ENCODE measurements around the gene CDKN2B-AS1.

The CDKN2B-AS1 gene

DNA sequence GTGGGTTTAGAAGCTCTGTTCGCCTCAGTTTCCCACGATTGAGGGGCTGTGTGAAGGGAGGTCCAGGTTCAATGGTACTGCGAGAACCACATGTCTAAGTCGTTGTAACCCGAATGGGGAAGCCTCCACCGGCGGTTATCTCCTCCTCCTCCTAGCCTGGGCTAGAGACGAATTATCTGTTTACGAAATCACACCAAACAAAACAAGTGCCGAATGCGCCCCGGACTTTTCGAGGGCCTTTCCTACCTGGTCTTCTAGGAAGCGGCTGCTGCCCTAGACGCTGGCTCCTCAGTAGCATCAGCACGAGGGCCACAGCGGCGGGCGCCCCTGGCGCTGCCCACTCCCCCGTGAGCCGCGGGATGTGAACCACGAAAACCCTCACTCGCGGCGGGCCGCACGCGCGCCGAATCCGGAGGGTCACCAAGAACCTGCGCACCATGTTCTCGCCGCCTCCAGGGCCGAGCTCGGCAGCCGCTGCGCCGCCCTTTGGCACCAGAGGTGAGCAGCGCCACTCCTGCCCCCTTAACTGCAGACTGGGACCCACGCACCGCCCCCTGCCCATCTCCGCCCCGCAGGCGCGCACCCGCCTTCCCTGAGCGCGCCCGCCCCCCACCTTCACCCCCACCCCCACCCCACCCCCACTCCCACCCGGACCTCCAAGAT is 567 bp upstream of the CDKN2B-AS1 start, which contains the start of gene CDKN2A (continued):
- no peak for TF ChIP-seq HOXD13 (CRISPR knock-in tag; IDR thresholded peaks at IDR 0.05; ENCODE audit: borderline replicate concordance)
- TF ChIP-seq SCRT1 (tag by site-specific recombination; IDR thresholded peaks at IDR 0.05; ENCODE audit: borderline replicate concordance): no peak
- TF ChIP-seq, protein P1, sequence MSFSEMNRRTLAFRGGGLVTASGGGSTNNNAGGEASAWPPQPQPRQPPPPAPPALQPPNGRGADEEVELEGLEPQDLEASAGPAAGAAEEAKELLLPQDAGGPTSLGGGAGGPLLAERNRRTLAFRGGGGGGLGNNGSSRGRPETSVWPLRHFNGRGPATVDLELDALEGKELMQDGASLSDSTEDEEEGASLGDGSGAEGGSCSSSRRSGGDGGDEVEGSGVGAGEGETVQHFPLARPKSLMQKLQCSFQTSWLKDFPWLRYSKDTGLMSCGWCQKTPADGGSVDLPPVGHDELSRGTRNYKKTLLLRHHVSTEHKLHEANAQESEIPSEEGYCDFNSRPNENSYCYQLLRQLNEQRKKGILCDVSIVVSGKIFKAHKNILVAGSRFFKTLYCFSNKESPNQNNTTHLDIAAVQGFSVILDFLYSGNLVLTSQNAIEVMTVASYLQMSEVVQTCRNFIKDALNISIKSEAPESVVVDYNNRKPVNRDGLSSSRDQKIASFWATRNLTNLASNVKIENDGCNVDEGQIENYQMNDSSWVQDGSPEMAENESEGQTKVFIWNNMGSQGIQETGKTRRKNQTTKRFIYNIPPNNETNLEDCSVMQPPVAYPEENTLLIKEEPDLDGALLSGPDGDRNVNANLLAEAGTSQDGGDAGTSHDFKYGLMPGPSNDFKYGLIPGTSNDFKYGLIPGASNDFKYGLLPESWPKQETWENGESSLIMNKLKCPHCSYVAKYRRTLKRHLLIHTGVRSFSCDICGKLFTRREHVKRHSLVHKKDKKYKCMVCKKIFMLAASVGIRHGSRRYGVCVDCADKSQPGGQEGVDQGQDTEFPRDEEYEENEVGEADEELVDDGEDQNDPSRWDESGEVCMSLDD (tag by site-specific recombination; IDR thresholded peaks at IDR 0.05): no peak; the same call in 1 of the 2 replicates
- TF ChIP-seq, protein P2, sequence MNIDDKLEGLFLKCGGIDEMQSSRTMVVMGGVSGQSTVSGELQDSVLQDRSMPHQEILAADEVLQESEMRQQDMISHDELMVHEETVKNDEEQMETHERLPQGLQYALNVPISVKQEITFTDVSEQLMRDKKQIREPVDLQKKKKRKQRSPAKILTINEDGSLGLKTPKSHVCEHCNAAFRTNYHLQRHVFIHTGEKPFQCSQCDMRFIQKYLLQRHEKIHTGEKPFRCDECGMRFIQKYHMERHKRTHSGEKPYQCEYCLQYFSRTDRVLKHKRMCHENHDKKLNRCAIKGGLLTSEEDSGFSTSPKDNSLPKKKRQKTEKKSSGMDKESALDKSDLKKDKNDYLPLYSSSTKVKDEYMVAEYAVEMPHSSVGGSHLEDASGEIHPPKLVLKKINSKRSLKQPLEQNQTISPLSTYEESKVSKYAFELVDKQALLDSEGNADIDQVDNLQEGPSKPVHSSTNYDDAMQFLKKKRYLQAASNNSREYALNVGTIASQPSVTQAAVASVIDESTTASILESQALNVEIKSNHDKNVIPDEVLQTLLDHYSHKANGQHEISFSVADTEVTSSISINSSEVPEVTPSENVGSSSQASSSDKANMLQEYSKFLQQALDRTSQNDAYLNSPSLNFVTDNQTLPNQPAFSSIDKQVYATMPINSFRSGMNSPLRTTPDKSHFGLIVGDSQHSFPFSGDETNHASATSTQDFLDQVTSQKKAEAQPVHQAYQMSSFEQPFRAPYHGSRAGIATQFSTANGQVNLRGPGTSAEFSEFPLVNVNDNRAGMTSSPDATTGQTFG (tag by site-specific recombination; IDR thresholded peaks at IDR 0.05; ENCODE audit: borderline replicate concordance): no peak
- TF ChIP-seq ZSCAN30 (tag by site-specific recombination; IDR thresholded peaks at IDR 0.05): 0 out of 2 replicates have a peak, but pooled peaks have one; percentile 15
- no peak for TF ChIP-seq ZNF394 (tag by site-specific recombination; IDR thresholded peaks at IDR 0.05; ENCODE audit: borderline replicate concordance)
- peak; percentile 31; the same call in 1 of the 2 replicates for TF ChIP-seq EGR2 (tag by site-specific recombination; IDR thresholded peaks at IDR 0.05; ENCODE audit: low read depth)
- TF ChIP-seq, protein P3, sequence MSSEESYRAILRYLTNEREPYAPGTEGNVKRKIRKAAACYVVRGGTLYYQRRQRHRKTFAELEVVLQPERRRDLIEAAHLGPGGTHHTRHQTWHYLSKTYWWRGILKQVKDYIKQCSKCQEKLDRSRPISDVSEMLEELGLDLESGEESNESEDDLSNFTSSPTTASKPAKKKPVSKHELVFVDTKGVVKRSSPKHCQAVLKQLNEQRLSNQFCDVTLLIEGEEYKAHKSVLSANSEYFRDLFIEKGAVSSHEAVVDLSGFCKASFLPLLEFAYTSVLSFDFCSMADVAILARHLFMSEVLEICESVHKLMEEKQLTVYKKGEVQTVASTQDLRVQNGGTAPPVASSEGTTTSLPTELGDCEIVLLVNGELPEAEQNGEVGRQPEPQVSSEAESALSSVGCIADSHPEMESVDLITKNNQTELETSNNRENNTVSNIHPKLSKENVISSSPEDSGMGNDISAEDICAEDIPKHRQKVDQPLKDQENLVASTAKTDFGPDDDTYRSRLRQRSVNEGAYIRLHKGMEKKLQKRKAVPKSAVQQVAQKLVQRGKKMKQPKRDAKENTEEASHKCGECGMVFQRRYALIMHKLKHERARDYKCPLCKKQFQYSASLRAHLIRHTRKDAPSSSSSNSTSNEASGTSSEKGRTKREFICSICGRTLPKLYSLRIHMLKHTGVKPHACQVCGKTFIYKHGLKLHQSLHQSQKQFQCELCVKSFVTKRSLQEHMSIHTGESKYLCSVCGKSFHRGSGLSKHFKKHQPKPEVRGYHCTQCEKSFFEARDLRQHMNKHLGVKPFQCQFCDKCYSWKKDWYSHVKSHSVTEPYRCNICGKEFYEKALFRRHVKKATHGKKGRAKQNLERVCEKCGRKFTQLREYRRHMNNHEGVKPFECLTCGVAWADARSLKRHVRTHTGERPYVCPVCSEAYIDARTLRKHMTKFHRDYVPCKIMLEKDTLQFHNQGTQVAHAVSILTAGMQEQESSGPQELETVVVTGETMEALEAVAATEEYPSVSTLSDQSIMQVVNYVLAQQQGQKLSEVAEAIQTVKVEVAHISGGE (tag by site-specific recombination; conservative IDR thresholded peaks at IDR 0.05; ENCODE audit: low read depth): 0 out of 2 replicates have a peak, but pooled peaks have one; percentile 10
- no peak for TF ChIP-seq ZNF600 (tag by site-specific recombination; IDR thresholded peaks at IDR 0.05)
- no peak for TF ChIP-seq ZNF433 (tag by site-specific recombination; IDR thresholded peaks at IDR 0.05; ENCODE audit: low read depth)
- TF ChIP-seq ZNF175 (tag by site-specific recombination; IDR thresholded peaks at IDR 0.05): no peak
- TF ChIP-seq ZNF529 (tag by site-specific recombination; IDR thresholded peaks at IDR 0.05; ENCODE audit: insufficient replicate concordance): no peak
- no peak for TF ChIP-seq ZNF24 (tag by site-specific recombination; IDR thresholded peaks at IDR 0.05)
- TF ChIP-seq ZNF596 (tag by site-specific recombination; IDR thresholded peaks at IDR 0.05): no peak
- TF ChIP-seq ZNF2 (tag by site-specific recombination; IDR thresholded peaks at IDR 0.05): 0 out of 2 replicates have a peak, but pooled peaks have one; percentile 61
- TF ChIP-seq OSR2 (tag by site-specific recombination; IDR thresholded peaks at IDR 0.05): no peak
- TF ChIP-seq ZNF18 (tag by site-specific recombination; IDR thresholded peaks at IDR 0.05): no peak
- no peak for TF ChIP-seq GLIS1 (tag by site-specific recombination; IDR thresholded peaks at IDR 0.05)
- TF ChIP-seq ZNF223 (tag by site-specific recombination; IDR thresholded peaks at IDR 0.05): no peak
- no peak for TF ChIP-seq ZNF354C (tag by site-specific recombination; IDR thresholded peaks at IDR 0.05; ENCODE audit: borderline replicate concordance, low read depth)
- TF ChIP-seq ZFP37 (tag by site-specific recombination; IDR thresholded peaks at IDR 0.05): peak; percentile 66
- no peak for TF ChIP-seq ZNF837 (tag by site-specific recombination; IDR thresholded peaks at IDR 0.05)
- TF ChIP-seq ZSCAN4 (tag by site-specific recombination; IDR thresholded peaks at IDR 0.05): peak; percentile 54; the same call in 1 of the 2 replicates
- TF ChIP-seq ZNF157 (tag by site-specific recombination; IDR thresholded peaks at IDR 0.05): no peak
